Colonic mucosa (tissue), 4 donors: ENCODE results near the gene ADAMTS17. TPM values are rescaled to one million over a fixed set of nuclear protein-coding genes. Genes with fewer than 3 reads are reported as not detected.

Experiments used
- DNase-seq: peaks from one replicate; pipeline ENCODE4 v3.0.0-alpha.2; 2020
- H3K27ac ChIP-seq: fragments of 200-600 bp; one replicate; pipeline ENCODE4 v1.8.0; 2021
- H3K27me3 ChIP-seq: fragments of 200-600 bp; one replicate; pipeline ENCODE4 v1.8.0; 2021
- H3K36me3 ChIP-seq: fragments of 200-600 bp; one replicate; pipeline ENCODE4 v1.8.0; 2021
- H3K4me1 ChIP-seq: fragments of 200-600 bp; one replicate; pipeline ENCODE4 v1.8.0; 2021; ENCODE audit warnings: mild to moderate bottlenecking
- H3K4me3 ChIP-seq: fragments of 200-600 bp; one replicate; pipeline ENCODE4 v1.8.0; 2021
- H3K9ac ChIP-seq, 2 donors: one replicate each; pipeline ENCODE4 v1.7.0; 2013; ENCODE audit warnings: control low read depth in 2 of 2, low read depth in 2 of 2, low read length in 2 of 2
- H3K9me3 ChIP-seq: fragments of 200-600 bp; one replicate; pipeline ENCODE4 v1.8.0; 2021
- intact Hi-C: fragments of 100-400 bp; cut with DNase I; formaldehyde crosslinking; loops from one replicate; pipeline ENCODE4 v1.14.1; 2022
- total RNA-seq, 2 donors: library from RNA; stranded (reverse); fragmentation: NEBNext Ultra II Directional in 1 of 2; extraction: Animal tissue kit (Norgen Biotek cat#: 25700) in 1 of 2; gene quantifications; one replicate each; pipeline ENCODE4 v1.2.1, GENCODE V29; 2021
- TF ChIP-seq, protein P1 (sequence below): fragments of 200-600 bp; IDR thresholded peaks from one replicate; pipeline ENCODE4 v1.8.0; 2022; ENCODE audit warnings: antibody characterized with exemption, mild to moderate bottlenecking
- donor health status: healthy.
- donor health status: DM: no; HTN: no; CAD: no.
- donor health status: DM: no; HTN: no; CAD: no.

Gene ADAMTS17
- total RNA-seq, 2 donors from 2014 or later = 4.2 to 8.3 TPM

DNA sequence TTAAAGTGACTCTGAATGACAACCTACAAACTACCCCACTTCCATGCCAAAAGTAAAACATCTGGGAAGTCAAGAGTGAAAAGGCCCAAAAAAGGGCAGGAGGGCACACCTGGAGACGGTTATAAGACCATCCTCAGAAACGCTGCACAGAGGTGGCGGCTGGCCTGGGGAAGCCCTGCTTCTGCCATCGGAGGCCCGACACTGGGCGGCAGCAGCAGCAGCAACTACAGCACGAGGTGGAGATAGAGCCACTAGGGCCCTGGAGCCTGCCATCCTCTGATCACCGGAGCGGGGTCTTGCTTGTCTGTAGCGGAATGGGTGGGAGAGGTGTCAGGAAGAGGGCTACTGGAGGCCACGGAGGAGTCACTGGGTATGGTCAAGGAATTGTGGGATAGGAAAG is 283.3 kb downstream of the ADAMTS17 start:
- TF ChIP-seq, protein P1, sequence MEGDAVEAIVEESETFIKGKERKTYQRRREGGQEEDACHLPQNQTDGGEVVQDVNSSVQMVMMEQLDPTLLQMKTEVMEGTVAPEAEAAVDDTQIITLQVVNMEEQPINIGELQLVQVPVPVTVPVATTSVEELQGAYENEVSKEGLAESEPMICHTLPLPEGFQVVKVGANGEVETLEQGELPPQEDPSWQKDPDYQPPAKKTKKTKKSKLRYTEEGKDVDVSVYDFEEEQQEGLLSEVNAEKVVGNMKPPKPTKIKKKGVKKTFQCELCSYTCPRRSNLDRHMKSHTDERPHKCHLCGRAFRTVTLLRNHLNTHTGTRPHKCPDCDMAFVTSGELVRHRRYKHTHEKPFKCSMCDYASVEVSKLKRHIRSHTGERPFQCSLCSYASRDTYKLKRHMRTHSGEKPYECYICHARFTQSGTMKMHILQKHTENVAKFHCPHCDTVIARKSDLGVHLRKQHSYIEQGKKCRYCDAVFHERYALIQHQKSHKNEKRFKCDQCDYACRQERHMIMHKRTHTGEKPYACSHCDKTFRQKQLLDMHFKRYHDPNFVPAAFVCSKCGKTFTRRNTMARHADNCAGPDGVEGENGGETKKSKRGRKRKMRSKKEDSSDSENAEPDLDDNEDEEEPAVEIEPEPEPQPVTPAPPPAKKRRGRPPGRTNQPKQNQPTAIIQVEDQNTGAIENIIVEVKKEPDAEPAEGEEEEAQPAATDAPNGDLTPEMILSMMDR = no peak
- no peak for DNase-seq
- no peaks in the 10 kb centered on the region for H3K27me3 ChIP-seq
- H3K4me3 ChIP-seq = no peak overlapping the region
- no peaks in the 10 kb centered on the region for H3K4me1 ChIP-seq
- H3K9ac ChIP-seq = no peak overlapping the region
- H3K27ac ChIP-seq = no peak overlapping the region
- H3K36me3 ChIP-seq = no peaks in the 10 kb centered on the region
- intact Hi-C loops = no loop called here
- no peaks in the 10 kb centered on the region for H3K9me3 ChIP-seq

DNA sequence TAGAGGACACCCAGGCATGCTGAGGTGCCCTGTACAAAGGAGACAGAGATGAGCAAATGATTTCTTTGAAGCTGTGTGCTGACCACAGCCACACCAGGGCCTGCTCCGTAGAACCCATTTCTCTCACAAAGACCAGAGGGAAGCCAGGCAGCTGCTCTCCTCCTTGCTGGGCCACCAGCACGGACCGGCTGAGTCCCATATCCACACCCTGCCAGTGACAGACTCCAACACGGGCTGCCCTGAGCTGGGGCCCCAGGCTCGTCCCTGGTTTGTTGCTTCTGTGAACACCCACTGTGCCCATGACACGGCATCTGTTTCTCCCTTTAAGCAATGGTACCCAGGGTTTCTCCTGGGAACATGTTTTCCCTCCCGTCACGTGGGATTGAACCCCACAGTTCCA is 284.5 kb downstream of the ADAMTS17 start:
- H3K36me3 ChIP-seq = no peaks in the 10 kb centered on the region
- H3K9me3 ChIP-seq = no peaks in the 10 kb centered on the region
- H3K27me3 ChIP-seq = no peaks in the 10 kb centered on the region
- H3K4me1 ChIP-seq = no peaks in the 10 kb centered on the region
- H3K4me3 ChIP-seq = no peak overlapping the region
- intact Hi-C loops = no loop called here
- H3K27ac ChIP-seq = no peak overlapping the region
- no peak overlapping the region for H3K9ac ChIP-seq
- no peak for DNase-seq
- TF ChIP-seq, protein P1 = no peak

DNA sequence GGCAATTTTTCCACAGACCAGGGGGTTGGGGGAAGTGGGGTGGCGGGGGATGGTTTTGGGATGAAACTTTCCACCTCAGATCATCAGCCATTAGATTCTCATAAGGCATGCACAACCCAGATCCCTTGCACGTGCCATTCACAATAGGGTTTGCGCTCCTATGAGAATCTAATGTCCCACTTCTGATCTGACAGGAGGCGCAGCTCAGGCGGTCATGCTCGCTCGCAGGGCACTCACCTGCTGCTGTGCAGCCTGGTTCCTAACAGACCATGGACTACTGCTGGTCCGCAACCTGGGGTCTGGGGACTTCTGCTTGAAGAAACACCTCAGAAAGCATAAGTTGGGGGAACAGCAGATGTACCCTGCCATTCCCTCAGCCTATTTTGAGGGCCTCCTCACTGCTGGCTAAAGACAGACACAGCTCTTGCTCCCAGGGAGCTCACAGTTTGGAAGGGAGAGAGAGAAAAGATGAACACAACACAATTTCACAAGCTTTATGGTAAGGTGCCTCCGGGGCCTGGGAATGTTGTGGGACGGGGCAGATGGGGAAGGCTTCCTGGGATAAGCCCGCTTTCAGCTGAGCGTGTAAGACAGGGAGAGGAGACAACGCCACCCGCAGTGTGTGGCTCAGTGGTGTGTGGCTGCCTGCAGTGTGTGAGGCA is 285.2 kb downstream of the ADAMTS17 start:
- no peaks in the 10 kb centered on the region for H3K4me1 ChIP-seq
- H3K36me3 ChIP-seq = no peaks in the 10 kb centered on the region
- TF ChIP-seq, protein P1 = no peak
- H3K9me3 ChIP-seq = no peaks in the 10 kb centered on the region
- H3K27me3 ChIP-seq = no peaks in the 10 kb centered on the region
- intact Hi-C loops = no loop called here
- H3K9ac ChIP-seq = no peak overlapping the region
- DNase-seq = no peak
- no peak overlapping the region for H3K27ac ChIP-seq
- H3K4me3 ChIP-seq = no peak overlapping the region

DNA sequence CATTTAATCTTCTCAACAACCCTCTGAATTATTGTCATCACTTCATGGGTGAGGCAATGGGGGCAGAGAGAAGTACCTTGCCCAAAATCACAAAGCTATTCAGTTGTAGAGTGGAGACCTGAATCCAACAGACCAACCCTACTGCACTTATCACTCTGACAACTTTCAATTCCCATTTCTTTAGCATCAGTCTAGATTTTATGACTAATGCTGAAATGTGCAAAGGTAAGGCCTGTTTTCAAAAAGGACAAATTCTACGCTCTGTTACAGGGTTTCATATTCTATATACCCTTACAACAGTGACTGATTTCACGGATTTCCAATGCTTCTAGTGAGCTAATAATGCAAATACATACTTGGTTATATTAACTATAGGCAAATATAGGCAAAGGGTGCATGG is 286.0 kb downstream of the ADAMTS17 start:
- H3K4me1 ChIP-seq = no peaks in the 10 kb centered on the region
- DNase-seq = no peak
- no peaks in the 10 kb centered on the region for H3K27me3 ChIP-seq
- TF ChIP-seq, protein P1 = no peak
- intact Hi-C loops = no loop called here
- H3K9ac ChIP-seq = no peak overlapping the region
- no peak overlapping the region for H3K27ac ChIP-seq
- H3K36me3 ChIP-seq = no peaks in the 10 kb centered on the region
- no peaks in the 10 kb centered on the region for H3K9me3 ChIP-seq
- H3K4me3 ChIP-seq = no peak overlapping the region

DNA sequence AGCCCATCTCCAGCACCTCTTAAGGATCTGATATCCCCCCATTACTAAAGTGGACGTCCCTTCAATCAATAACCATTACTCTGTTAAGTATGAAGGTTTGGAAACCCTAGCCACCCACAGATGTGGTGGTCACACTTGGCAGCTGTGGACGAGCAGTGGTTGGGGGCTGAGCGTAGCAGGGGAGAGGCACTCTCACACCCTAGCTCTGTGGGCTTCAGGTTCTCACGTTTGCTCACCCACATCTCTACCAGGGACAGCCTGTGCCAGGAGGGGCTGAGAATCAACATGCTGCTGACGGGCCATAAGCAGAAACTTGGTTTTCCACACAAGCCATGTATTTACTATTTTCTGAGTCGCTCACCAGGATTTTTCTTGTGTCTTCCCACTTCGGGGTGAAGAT is 287.2 kb downstream of the ADAMTS17 start:
- Histone ChIP-seq H3K9ac (no peak overlapping the region), H3K36me3 (no peaks in the 10 kb centered on the region), H3K4me1 (no peaks in the 10 kb centered on the region), H3K4me3 (no peak overlapping the region), H3K27me3 (no peaks in the 10 kb centered on the region), H3K27ac (no peak overlapping the region), H3K9me3 (no peaks in the 10 kb centered on the region)
- TF ChIP-seq, protein P1 = no peak
- DNase-seq = no peak
- intact Hi-C loops = no loop called here
